Heart left ventricle (tissue), 16 donors: ENCODE results near the gene NANOS2. TPM values are rescaled to one million over a fixed set of nuclear protein-coding genes. Genes with fewer than 3 reads are reported as not detected.

Experiments used
- ATAC-seq, 4 donors: fragments of 200-7000 bp; cut with Tn5 transposase; one replicate each; pipeline ENCODE4 v1.9.1; 2020 to 2022; ENCODE audit warnings: moderate library complexity in 4 of 4, mild to moderate bottlenecking in 3 of 4, moderate number of reproducible peaks in 1 of 4
- DNase-seq, 5 donors: peaks; one replicate each; pipeline ENCODE4 v3.0.0-alpha.2; 2020
- H3K27ac ChIP-seq, 12 donors: fragments of 200-600 bp; sonication (generic) in 4 of 12; one replicate each; pipeline versions ENCODE4 v1.5.0 to v1.8.0; 2016 to 2022; ENCODE audit warnings: mild to moderate bottlenecking in 2 of 12
- H3K27me3 ChIP-seq, 9 donors: fragments of 200-600 bp; sonication (generic) in 2 of 9; one replicate each; pipeline versions ENCODE4 v1.5.1 to v1.8.0; 2016 to 2022; ENCODE audit warnings: mild to moderate bottlenecking in 3 of 9
- H3K36me3 ChIP-seq, 9 donors: fragments of 200-600 bp; sonication (generic) in 2 of 9; one replicate each; pipeline versions ENCODE4 v1.5.0 to v1.8.0; 2018 to 2022; ENCODE audit warnings: mild to moderate bottlenecking in 2 of 9
- H3K4me1 ChIP-seq, 12 donors: fragments of 200-600 bp; sonication (generic) in 4 of 12; one replicate each; pipeline versions ENCODE4 v1.5.0 to v1.8.0; 2016 to 2022; ENCODE audit warnings: mild to moderate bottlenecking in 3 of 12
- H3K4me3 ChIP-seq, 12 donors: fragments of 200-600 bp; sonication (generic) in 4 of 12; one replicate each; pipeline versions ENCODE4 v1.5.0 to v1.8.0; 2017 to 2022; ENCODE audit warnings: mild to moderate bottlenecking in 9 of 12, moderate library complexity in 4 of 12
- H3K9me3 ChIP-seq, 12 donors: fragments of 200-600 bp; sonication (generic) in 4 of 12; one replicate each; pipeline versions ENCODE4 v1.5.0 to v1.8.0; 2016 to 2022; ENCODE audit warnings: mild to moderate bottlenecking in 1 of 12
- POLR2A ChIP-seq, 2 donors: fragments of 450-650 bp; IDR thresholded peaks; one replicate each; pipeline ENCODE4 v1.6.1; 2017; ENCODE audit warnings: antibody characterized with exemption in 2 of 2, mild to moderate bottlenecking in 2 of 2, moderate library complexity in 2 of 2
- WGBS, 4 donors: extraction: QIAGEN DNeasy Blood & Tissue Kit in 2 of 4; methylation state at CpG; one replicate each; pipeline versions ENCODE4 v1.1.5 to v1.1.7; 2013 to 2018; 5-methylcytosine and 5-hydroxymethylcytosine counted together
- intact Hi-C, 10 donors: fragments of 100-400 bp; cut with DNase I; formaldehyde crosslinking; loops; one replicate each; pipeline versions ENCODE4 v1.11.1 to v1.14.2; 2022
- polyA plus RNA-seq, 2 donors: library from polyadenylated mRNA; stranded (reverse); fragments of 200-250 nt; gene quantifications; one replicate each; pipeline ENCODE4 v1.2.3, GENCODE V29; 2013
- total RNA-seq, 9 donors: library from RNA; depleted of rRNA in 2 of 9; stranded (reverse); fragments of >200 nt in 2 of 9; fragmentation: NEBNext Ultra II Directional in 3 of 9; extraction: Animal tissue kit (Norgen Biotek cat#: 25700) in 3 of 9; gene quantifications; one replicate each; pipeline versions ENCODE4 v1.1.0 to v1.2.4, GENCODE V29; 2016 to 2023
- TF ChIP-seq, protein P1 (sequence below), 12 donors: fragments of 200-600 bp; sonication (generic) in 4 of 12; IDR thresholded peaks; one replicate each; pipeline versions ENCODE4 v1.5.0 to v1.8.0; 2018 to 2022; ENCODE audit warnings: antibody characterized with exemption in 12 of 12, mild to moderate bottlenecking in 5 of 12
- donor health status: ischemic (EF 13 %, LVEDD 7.1; RV severe dilation, severe dysfunction).
- donor health status: healthy with polysubstance abuse.
- donor health status: DM: no; HTN: yes; CAD: no.
- donor health status: DM: no; HTN: no; CAD: no.
- donor health status: ischemic (EF 25% LVEDD 6.9; RV normal size, moderate dysfunction).
- donor health status: ischemic (EF 25% LVEDD 5.7; RV mildly dilated, moderate dysfunction).
- donor health status: healthy.
- donor health status: DM: yes; HTN: yes; CAD: no.
- donor health status: ischemic (EF 35%, LVEDD 5.7; RV mildly dilated, moderate dysfunction).
- donor health status: nonischemic (EF 11% LVEDD 7.7; RV severe dilation, severe dysfunction).
- donor health status: DM: yes; HTN: yes; CAD: no.
- donor health status: PGD.
- donor health status: ischemic (EF 29% LVEDD 5.4; RV normal size, mild dysfunction).
- donor health status: nonischemic (EF 23%, LVEDD 6.1; RV moderate dilation, normal function).

Gene NANOS2
- total and polyA plus RNA-seq, 11 donors: not detected

DNA sequence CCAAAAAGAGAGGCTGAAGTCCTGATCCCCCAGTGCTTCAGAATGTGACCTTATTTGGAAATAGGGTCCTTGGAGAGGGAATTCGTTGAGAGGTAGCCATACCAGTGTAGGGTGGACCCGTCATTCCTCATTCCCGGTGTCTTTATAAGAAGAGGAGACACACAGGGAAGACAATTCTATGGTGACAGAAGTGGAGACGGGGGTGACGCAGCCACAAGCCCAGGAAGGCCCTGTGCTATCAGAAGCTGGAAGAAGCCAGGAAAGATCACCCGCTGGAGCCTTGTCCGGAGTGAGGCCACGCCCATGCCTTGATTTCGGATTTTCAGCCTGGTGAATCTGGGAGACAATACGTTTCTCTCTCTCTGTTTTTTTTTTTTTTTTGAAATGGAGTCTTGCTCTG lies 9.6 kb downstream of the NANOS2 start:
- Histone ChIP-seq H3K27me3 (no peaks in the 10 kb centered on the region), H3K4me3 (no peak overlapping the region), H3K4me1 (peaks cover 3 to 26% (median 16%) of the 10 kb centered on the region in 12 donors), H3K36me3 (peaks cover 0 to 7% (median 0%) of the 10 kb centered on the region in 9 donors), H3K27ac (no peak overlapping the region), H3K9me3 (no peaks in the 10 kb centered on the region)
- no peak for DNase-seq
- intact Hi-C loops: no loop called here
- no peak for ATAC-seq
- TF ChIP-seq POLR2A (IDR thresholded peaks at IDR 0.05): no peak
- TF ChIP-seq, protein P1, sequence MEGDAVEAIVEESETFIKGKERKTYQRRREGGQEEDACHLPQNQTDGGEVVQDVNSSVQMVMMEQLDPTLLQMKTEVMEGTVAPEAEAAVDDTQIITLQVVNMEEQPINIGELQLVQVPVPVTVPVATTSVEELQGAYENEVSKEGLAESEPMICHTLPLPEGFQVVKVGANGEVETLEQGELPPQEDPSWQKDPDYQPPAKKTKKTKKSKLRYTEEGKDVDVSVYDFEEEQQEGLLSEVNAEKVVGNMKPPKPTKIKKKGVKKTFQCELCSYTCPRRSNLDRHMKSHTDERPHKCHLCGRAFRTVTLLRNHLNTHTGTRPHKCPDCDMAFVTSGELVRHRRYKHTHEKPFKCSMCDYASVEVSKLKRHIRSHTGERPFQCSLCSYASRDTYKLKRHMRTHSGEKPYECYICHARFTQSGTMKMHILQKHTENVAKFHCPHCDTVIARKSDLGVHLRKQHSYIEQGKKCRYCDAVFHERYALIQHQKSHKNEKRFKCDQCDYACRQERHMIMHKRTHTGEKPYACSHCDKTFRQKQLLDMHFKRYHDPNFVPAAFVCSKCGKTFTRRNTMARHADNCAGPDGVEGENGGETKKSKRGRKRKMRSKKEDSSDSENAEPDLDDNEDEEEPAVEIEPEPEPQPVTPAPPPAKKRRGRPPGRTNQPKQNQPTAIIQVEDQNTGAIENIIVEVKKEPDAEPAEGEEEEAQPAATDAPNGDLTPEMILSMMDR (IDR thresholded peaks at IDR 0.05): no peak
- WGBS, 4 donors: 71 to 78% (median 75%) methylated on average over 10 of the region's 10 CpGs

DNA sequence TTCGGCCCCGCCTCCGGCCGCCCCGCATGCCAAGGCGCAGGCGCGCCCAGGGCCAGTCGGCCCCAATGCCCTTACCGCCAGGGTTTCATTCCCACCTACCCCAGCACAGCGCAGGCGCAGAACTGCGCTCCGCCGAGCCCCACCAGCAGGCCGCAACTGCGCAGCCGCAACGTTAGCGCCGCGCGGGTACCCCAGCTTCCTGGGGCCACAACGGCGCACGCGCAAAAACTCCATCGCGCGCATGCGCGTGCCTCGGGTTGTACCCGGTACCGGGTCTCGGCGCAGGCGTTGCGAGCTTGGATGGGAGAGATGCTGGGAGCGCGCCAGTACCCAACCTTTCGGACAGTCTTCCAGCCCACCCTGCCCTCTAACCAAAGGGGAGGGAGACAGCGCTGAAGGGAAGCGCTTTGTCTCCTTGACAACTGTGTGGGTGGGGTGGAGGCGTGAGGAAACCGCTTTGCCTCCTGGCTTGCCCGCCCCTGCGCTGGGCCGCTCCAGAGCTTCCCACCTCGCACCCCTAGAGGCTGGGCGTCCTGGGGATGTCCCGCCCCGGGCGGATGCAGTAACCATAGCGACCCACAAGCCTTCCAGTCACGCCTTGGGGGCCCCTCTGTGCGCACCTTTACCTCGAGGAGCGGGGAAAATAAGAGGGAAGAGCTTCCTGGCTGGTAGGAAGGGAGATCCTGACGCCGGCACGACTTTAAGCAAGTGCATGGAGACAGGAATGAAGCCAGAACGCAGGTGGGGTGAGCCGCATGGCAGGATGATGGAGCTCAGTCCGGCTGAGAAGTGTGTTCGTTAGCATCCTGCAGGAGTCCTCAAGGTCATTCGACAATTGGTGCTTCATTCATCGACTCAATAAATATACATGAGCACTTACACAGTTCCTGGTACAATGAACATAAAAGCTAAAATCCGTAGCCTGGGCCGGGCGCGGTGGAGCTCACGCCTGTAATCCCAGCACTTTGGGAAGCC lies 11.6 kb downstream of the NANOS2 start:
- DNase-seq (peak; percentile 98 to 100 (median 99)), ATAC-seq (peak; percentile 95 to 97 (median 96))
- Histone ChIP-seq H3K9me3 (no peaks in the 10 kb centered on the region), H3K27ac (peak overlapping the region; percentile 63 to 88 (median 79)), H3K4me1 (peaks cover 3 to 26% (median 16%) of the 10 kb centered on the region in 12 donors), H3K27me3 (no peaks in the 10 kb centered on the region), H3K36me3 (peaks cover 0 to 28% (median 20%) of the 10 kb centered on the region in 9 donors), H3K4me3 (peak overlapping the region; percentile 52 to 84 (median 77))
- TF ChIP-seq, protein P1 (IDR thresholded peaks at IDR 0.05): peak in 1 of 12 donors; percentile 9
- peak in 1 of 2 donors; percentile 78 for TF ChIP-seq POLR2A (IDR thresholded peaks at IDR 0.05)
- intact Hi-C loops: loop anchor here in 3 of 10 donors (2.0 to 5.0 kb wide), 5 partner anchors 16 to 114 kb away; partner anchors contain the start of genes IRF2BP1 (in 2 of the 3) and CCDC61 (in 1 of the 3)
- 1 to 3% (median 2%) methylated on average over 52 to 73 of the region's 73 CpGs for WGBS, 4 donors

DNA sequence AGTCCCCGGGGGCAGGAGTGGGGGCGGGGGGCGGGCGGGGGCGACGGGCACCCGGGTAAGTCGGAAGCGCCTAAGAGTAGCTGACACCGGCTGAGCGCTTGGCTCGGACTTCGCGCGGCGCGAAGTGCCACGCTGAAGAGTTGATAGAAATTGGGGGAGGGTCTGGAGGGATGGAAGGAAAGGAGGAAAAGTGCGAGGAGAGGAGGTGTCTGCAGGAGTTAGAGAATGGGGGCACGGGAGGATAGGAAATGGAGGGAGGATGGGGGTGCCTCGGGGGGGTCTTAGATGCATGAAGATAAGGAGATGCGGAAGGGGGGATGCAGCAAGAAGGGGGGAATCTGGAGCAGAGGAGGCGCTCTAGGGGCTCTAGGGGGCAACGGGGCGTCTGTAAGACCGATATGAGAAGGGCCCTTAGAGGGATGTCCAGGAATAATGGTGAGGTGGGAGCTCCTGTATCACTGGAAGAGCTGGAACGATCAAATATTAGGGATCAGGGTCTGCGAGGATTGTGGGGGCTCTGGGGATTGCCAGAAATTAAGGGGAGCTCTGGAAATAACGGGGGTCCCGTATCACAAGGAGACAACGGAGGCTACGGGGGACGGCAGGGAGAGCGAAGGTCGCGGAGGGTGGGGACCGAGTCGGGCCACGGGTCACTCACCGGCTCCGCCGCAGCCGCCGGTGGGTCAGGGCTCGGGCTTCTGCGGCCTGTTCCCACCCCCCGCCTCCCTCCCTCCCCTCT lies 12.5 kb downstream of the NANOS2 start, which contains the start of gene MYPOP:
TSS of gene MYPOP (minus strand) at position 702 of the 739 bp plus-strand sequence. CDS start 840 bp downstream, outside the sequence.
- TF ChIP-seq, protein P1 (IDR thresholded peaks at IDR 0.05): no peak
- TF ChIP-seq POLR2A (IDR thresholded peaks at IDR 0.05): no peak
- H3K36me3 ChIP-seq: peaks cover 0 to 36% (median 21%) of the 10 kb centered on the region in 9 donors
- no peak for DNase-seq
- no peaks in the 10 kb centered on the region for H3K9me3 ChIP-seq
- peak within 1 kb of the TSS; percentile 63 to 88 (median 79) for H3K27ac ChIP-seq
- 0 to 1% (median 1%) methylated on average over 39 to 47 of the region's 47 CpGs for WGBS, 4 donors
- intact Hi-C loops: loop anchor here in 3 of 10 donors (2.0 to 5.0 kb wide), 5 partner anchors 15 to 115 kb away; partner anchors contain the start of genes IRF2BP1 (in 2 of the 3) and CCDC61 (in 1 of the 3)
- ATAC-seq: no peak
- H3K27me3 ChIP-seq: no peaks in the 10 kb centered on the region
- H3K4me1 ChIP-seq: peaks cover 3 to 26% (median 16%) of the 10 kb centered on the region in 12 donors
- peak within 1 kb of the TSS; percentile 52 to 84 (median 77) for H3K4me3 ChIP-seq
